Measurements from ENCODE around the gene GAB1. TPM values are rescaled to one million over a fixed set of nuclear protein-coding genes. Genes with fewer than 3 reads are reported as not detected.

The GAB1 gene
- total RNA-seq, 1 donor from 2014 or later = 27.2 TPM

DNA sequence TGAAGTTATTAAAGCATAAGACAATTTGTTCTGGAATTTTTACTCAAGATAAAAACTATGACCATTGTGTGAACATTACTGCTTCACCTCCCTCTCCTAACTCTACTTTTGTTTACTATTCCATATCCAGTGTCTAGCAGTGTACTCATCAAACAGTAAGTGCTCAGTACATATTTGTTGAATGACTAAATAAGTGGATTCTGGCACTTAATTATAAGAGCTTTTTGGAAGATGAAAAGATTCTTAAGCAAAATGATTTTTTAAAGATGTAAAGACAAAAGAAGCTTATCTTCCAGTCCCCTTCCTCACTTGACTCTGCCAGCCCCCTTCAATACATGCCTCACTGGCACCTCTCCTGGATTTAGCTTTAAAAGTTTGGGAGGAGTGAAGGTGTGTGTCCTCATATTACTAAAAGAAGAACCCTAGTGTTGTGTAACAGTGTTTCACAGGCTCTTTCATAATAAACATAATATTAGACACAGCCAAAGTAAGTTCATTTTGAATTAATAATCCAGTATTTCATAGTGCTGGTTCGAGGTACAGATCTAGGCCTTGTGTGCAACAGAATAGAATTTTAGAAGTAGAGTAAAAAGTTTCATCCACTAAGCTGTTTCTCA lies 53.0 kb downstream of the GAB1 start:
- Mint-ChIP-seq H3K4me3 (no peak overlapping the region), H3K4me1 (peaks cover 15% of the 10 kb centered on the region), H3K27ac (ENCODE audit: unreplicated experiment) (no peak overlapping the region), H3K27me3 (ENCODE audit: low read depth) (no peaks in the 10 kb centered on the region), H3K9me3 (no peaks in the 10 kb centered on the region), H3K36me3 (ENCODE audit: low read depth) (peaks cover 4% of the 10 kb centered on the region)
- no peak for TF ChIP-seq CTCF (conservative IDR thresholded peaks at IDR 0.05)
- DNase-seq (ENCODE audit: low read depth, low spot score) = no peak

GRCh38 chr4:143390764-143391163 lies 54.1 kb downstream of the GAB1 start:
- H3K27ac Mint-ChIP-seq (ENCODE audit: unreplicated experiment) = no peak overlapping the region
- H3K27me3 Mint-ChIP-seq (ENCODE audit: low read depth) = no peaks in the 10 kb centered on the region
- DNase-seq (ENCODE audit: low read depth, low spot score) = no peak
- peaks cover 4% of the 10 kb centered on the region for H3K36me3 Mint-ChIP-seq (ENCODE audit: low read depth)
- peaks cover 15% of the 10 kb centered on the region for H3K4me1 Mint-ChIP-seq
- no peak overlapping the region for H3K4me3 Mint-ChIP-seq
- TF ChIP-seq CTCF (conservative IDR thresholded peaks at IDR 0.05) = no peak
- no peaks in the 10 kb centered on the region for H3K9me3 Mint-ChIP-seq

DNA sequence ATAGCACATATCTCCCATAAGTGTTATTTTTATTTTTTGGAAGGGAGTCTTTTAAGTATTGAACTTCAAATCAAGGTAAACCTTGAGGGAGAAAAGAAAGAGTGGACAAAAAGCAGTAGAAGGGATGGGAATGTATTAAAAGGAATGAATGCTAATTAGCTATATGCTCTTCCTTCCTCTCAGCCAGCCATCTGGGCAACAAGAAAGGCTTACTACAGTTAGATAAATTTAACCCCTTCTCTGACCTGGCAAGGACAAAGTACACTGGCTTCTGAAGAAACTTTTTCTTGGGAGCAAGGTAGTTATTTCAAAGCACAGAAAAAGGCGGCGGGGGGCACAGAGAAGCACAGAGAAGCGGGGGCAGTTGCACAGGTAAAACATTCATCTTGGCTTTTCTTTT lies 54.6 kb downstream of the GAB1 start:
- H3K36me3 Mint-ChIP-seq (ENCODE audit: low read depth) = peaks cover 4% of the 10 kb centered on the region
- H3K4me3 Mint-ChIP-seq = no peak overlapping the region
- no peaks in the 10 kb centered on the region for H3K27me3 Mint-ChIP-seq (ENCODE audit: low read depth)
- no peak for TF ChIP-seq CTCF (conservative IDR thresholded peaks at IDR 0.05)
- no peaks in the 10 kb centered on the region for H3K9me3 Mint-ChIP-seq
- peaks cover 15% of the 10 kb centered on the region for H3K4me1 Mint-ChIP-seq
- no peak for DNase-seq (ENCODE audit: low read depth, low spot score)
- peak overlapping the region; percentile 65 for H3K27ac Mint-ChIP-seq (ENCODE audit: unreplicated experiment)

DNA sequence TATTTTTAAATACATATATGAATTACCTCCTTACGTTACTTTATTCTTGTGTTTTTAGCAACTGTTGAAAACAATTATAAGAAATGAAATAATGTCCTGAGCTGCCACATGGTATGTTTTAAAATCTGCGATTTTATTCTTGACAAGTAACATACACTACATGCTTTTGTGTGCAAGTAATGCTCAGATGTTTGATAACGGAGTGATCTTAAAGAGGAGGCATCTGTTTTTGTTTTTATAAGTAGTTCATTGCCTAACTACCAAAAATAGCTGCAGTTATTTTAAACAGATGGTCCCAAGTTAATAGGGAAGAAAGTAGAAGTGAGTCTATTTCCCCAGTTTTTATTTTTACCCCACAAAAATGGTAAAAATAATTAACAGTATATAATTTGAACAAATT lies 55.2 kb downstream of the GAB1 start:
- peaks cover 15% of the 10 kb centered on the region for H3K4me1 Mint-ChIP-seq
- H3K36me3 Mint-ChIP-seq (ENCODE audit: low read depth) = peaks cover 4% of the 10 kb centered on the region
- H3K27me3 Mint-ChIP-seq (ENCODE audit: low read depth) = no peaks in the 10 kb centered on the region
- no peaks in the 10 kb centered on the region for H3K9me3 Mint-ChIP-seq
- DNase-seq (ENCODE audit: low read depth, low spot score) = no peak
- no peak overlapping the region for H3K4me3 Mint-ChIP-seq
- no peak for TF ChIP-seq CTCF (conservative IDR thresholded peaks at IDR 0.05)
- H3K27ac Mint-ChIP-seq (ENCODE audit: unreplicated experiment) = no peak overlapping the region

- peaks cover 15% of the 10 kb centered on the region for H3K4me1 Mint-ChIP-seq
- H3K27ac Mint-ChIP-seq (ENCODE audit: unreplicated experiment) = no peak overlapping the region
- no peaks in the 10 kb centered on the region for H3K36me3 Mint-ChIP-seq (ENCODE audit: low read depth)
- no peaks in the 10 kb centered on the region for H3K27me3 Mint-ChIP-seq (ENCODE audit: low read depth)
- no peaks in the 10 kb centered on the region for H3K9me3 Mint-ChIP-seq
- no peak for TF ChIP-seq CTCF (conservative IDR thresholded peaks at IDR 0.05)
- DNase-seq (ENCODE audit: low read depth, low spot score) = no peak
- no peak overlapping the region for H3K4me3 Mint-ChIP-seq
Observed at GRCh38 chr4:143393195-143393594, 56.5 kb downstream of the GAB1 start.

Data from neural crest cell (in vitro differentiated cells).